ENCODE data around the gene ACTL8. TPM values are rescaled to one million over a fixed set of nuclear protein-coding genes. Genes with fewer than 3 reads are reported as not detected.

Gene ACTL8
- total RNA-seq, 3 donors from 2014 or later (not counting 1 experiment from before 2014, with no cell fraction given) = not detected

DNA sequence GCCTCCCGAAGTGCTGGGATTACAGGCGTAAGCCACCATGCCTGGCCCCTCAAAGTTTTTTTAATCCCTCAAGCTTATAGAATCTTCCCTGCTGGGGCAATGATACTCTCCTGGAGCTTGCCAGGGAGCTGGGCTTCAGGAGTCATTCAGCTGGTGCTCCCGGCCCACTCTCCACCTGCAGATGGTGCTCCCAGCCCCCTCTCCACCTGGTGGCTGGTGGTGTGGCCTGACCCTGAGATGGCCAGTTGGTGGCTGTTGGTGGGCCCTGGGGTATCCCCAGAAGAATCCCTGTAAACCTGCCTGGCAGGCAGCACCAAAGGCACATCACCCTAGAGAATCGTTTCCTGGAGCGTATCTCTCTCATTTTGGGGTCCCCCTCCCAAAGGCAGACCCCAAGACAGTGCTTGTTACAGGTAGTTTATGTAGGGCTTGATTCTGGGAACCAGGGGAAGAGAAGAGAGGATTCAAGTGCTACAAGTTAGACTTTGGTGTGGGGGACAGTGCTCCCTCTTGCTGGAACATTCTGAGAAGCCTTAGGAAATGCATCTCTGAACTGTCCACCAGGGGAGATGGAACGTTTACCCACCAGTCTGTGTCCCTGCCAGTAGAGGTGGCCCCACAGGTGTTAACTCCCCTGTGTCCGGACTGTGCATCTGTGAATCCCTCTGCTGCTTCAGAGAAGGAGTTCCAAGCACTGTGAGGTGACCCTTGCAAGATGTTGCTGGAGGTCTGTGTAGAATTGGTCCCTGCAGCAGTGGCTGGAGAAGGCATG lies 29.1 kb upstream of the ACTL8 start:
- H3K27me3 Mint-ChIP-seq (ENCODE audit: low read depth in 2 of 2) = no peaks in the 10 kb centered on the region
- DNase-seq (no peak), ATAC-seq (no peak)
- H3K36me3 Mint-ChIP-seq = no peaks in the 10 kb centered on the region
- no peak overlapping the region for H3K4me3 Mint-ChIP-seq
- no peaks in the 10 kb centered on the region for H3K4me1 Mint-ChIP-seq
- no peaks in the 10 kb centered on the region for H3K9me3 ChIP-seq (ENCODE audit: control insufficient read depth, insufficient read depth, low read length)
- 66% methylated on average over 7 of the region's 7 CpGs for WGBS (ENCODE audit: insufficient coverage)
- H3K27me3 ChIP-seq (ENCODE audit: control insufficient read depth, insufficient read depth, low read length) = no peaks in the 10 kb centered on the region
- no peaks in the 10 kb centered on the region for H3K4me1 ChIP-seq (ENCODE audit: control insufficient read depth, insufficient read depth, low read length)
- intact Hi-C loops (cut with micrococcal nuclease) = no loop called here
- no peak for TF ChIP-seq CTCF (IDR thresholded peaks at IDR 0.05)
- H3K36me3 ChIP-seq (ENCODE audit: control insufficient read depth, insufficient read depth, low read length) = no peaks in the 10 kb centered on the region
- H3K27ac Mint-ChIP-seq = no peak overlapping the region
- no peaks in the 10 kb centered on the region for H3K9me3 Mint-ChIP-seq
- H3K4me3 ChIP-seq (ENCODE audit: low read length) = no peak overlapping the region
- no peak overlapping the region for H3K27ac ChIP-seq (ENCODE audit: low read length)

DNA sequence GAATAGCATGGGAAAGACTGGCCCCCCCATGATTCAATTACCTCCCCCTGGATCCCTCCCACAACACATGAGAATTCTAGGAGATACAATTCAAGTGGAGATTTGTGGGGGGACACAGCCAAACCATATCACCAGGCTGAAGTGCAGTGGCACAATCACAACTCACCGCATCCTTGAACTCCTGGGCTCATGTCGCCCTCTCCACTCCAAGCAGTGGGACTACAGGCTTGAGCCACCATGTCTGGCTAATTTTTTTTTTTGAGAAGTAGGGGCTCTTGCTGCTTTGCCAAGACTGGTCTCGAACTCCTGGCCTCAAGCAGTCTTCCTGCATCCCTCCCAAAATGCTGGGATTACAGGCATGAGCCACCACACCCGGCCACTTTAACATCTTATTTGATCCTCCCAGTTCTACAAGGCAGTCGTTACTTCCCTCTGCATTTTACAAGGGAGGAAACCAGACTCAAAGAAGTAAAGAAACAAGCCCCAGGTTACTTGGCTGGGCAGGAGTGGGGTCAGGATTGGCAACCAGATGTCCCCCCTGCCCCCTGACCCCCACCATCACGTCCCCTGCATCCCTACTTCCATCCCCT lies 26.9 kb upstream of the ACTL8 start:
- 76% methylated on average over 5 of the region's 6 CpGs for WGBS (ENCODE audit: insufficient coverage)
- TF ChIP-seq CTCF (IDR thresholded peaks at IDR 0.05) = no peak
- Histone ChIP-seq H3K36me3 (ENCODE audit: control insufficient read depth, insufficient read depth, low read length) (no peaks in the 10 kb centered on the region), H3K27ac (ENCODE audit: low read length) (no peak overlapping the region), H3K9me3 (ENCODE audit: control insufficient read depth, insufficient read depth, low read length) (no peaks in the 10 kb centered on the region), H3K4me1 (ENCODE audit: control insufficient read depth, insufficient read depth, low read length) (no peaks in the 10 kb centered on the region), H3K4me3 (ENCODE audit: low read length) (no peak overlapping the region), H3K27me3 (ENCODE audit: control insufficient read depth, insufficient read depth, low read length) (no peaks in the 10 kb centered on the region)
- Mint-ChIP-seq H3K27ac (no peak overlapping the region), H3K4me3 (no peak overlapping the region), H3K9me3 (no peaks in the 10 kb centered on the region), H3K27me3 (ENCODE audit: low read depth in 2 of 2) (no peaks in the 10 kb centered on the region), H3K36me3 (no peaks in the 10 kb centered on the region), H3K4me1 (no peaks in the 10 kb centered on the region)
- ATAC-seq (no peak), DNase-seq (no peak)
- intact Hi-C loops (cut with micrococcal nuclease) = no loop called here

- no peak overlapping the region for H3K27ac ChIP-seq (ENCODE audit: low read length)
- no peaks in the 10 kb centered on the region for H3K27me3 ChIP-seq (ENCODE audit: control insufficient read depth, insufficient read depth, low read length)
- no peaks in the 10 kb centered on the region for H3K9me3 ChIP-seq (ENCODE audit: control insufficient read depth, insufficient read depth, low read length)
- no peaks in the 10 kb centered on the region for H3K4me1 ChIP-seq (ENCODE audit: control insufficient read depth, insufficient read depth, low read length)
- intact Hi-C loops (cut with micrococcal nuclease) = no loop called here
- Mint-ChIP-seq H3K4me1 (no peaks in the 10 kb centered on the region), H3K27ac (no peak overlapping the region), H3K9me3 (no peaks in the 10 kb centered on the region), H3K4me3 (no peak overlapping the region), H3K36me3 (no peaks in the 10 kb centered on the region), H3K27me3 (ENCODE audit: low read depth in 2 of 2) (no peaks in the 10 kb centered on the region)
- no peaks in the 10 kb centered on the region for H3K36me3 ChIP-seq (ENCODE audit: control insufficient read depth, insufficient read depth, low read length)
- TF ChIP-seq CTCF (IDR thresholded peaks at IDR 0.05) = no peak
- WGBS (ENCODE audit: insufficient coverage) = 90% methylated on average over 12 of the region's 12 CpGs
- no peak for DNase-seq
- no peak overlapping the region for H3K4me3 ChIP-seq (ENCODE audit: low read length)
- no peak for ATAC-seq
These were observed 25.9 kb upstream of the ACTL8 start for GRCh38 chr1:17729248-17729647.
